ENCODE data around the gene B3GLCT.
"Not testable (repeated sequence)": the region's sequence is repeated elsewhere in the genome, so short reads cannot be mapped to it uniquely, and the experiment has no call there.

Gene B3GLCT

GRCh38 chr13:31199849-31200636, at the start of gene B3GLCT:
TSS of gene B3GLCT (plus strand) at chr13:31199975. CDS start at chr13:31200085, 110 bp downstream.
- peak; percentile 57 for DNase-seq

- no peak for DNase-seq
These were observed 49.3 kb upstream of the B3GLCT start for GRCh38 chr13:31150315-31150985.

DNA sequence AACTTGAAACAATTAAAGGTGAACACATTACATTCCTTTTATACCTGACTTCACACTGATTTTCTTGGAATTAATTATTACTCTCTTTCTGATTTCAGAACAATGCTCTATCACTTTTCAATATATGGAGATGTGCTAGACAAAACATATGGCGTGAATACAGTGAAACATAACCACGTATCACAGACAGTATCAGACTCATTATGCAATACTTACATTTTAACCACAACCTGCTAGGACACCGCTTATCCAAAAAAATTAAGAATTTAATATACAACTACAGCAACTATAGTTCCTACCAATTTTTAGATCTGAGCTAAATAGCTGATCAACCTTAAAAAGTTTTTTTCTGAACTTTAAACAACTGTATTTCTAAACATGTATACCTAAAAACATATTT, 47.9 kb upstream of the B3GLCT start:
- DNase-seq, result no peak

DNA sequence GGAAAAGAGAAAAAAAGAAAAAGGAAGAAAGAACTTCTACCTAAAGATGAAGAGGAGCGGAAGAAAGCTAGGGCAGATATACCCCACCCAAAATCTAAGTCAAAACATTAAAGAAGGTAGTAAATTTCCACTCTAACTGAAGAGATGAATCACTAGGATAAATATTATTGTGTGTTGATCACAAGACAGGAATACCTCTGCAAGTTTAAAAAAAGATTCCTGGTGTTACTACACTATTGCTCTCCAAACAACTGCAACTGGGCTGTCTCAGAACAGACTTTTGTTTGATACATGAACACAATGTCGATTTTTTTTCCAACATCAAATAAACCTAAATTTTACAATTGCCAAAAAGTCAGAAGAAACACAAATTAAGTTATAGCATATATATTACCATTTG, 44.8 kb upstream of the B3GLCT start:
- DNase-seq, result no peak

DNA sequence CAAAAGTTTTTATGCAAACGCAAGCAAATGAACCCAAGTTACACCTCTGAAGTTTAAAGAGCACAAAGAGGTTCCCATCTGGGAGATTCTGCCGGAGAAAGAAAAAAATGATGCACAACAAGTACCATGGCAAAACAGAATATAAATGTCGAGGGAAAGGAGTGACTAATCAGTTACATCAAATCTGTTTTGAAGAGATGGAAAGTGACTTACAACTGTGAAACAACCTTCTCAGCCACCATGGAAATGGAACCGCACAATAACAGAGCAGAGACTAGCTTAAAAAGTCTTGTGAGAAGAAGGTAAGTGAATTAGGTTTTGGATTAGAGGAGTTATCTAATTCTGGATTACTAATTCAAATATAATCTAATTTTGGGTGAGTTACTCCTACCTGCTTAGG, 40.5 kb upstream of the B3GLCT start:
- no peak for DNase-seq

DNA sequence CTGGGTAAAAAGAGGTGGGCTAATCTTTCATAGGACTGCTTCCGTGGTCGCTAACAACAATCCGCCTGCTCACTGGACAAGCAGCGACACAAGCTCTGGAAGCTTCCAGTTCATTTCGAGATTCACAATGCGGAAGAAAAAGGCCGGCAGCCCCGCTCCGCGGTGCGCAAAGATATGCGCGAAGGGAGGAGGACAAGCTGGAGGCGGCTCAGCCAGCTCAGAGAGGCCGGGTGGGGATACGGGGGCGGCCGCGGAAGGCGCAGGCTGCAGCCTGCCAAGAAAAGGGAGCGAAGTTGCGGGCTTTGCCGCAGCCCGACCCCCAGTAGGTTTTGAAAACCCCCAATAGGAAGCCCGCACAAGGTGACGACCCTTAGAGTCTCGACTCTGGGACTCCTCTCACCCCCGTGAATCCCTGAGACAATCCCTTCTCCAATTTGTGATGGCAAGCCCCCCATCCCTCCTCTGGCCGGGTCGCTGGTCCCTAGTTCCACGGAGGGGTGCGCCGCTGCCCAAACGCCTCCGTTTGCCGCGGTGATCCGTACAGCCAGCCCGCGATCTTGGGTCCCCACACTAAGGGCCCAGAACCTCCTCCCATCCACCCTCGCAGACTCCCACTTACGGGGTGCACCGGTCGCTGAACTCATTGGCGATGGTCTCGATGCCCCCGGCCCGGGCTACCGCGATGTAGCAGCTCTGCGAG, 38.8 kb upstream of the B3GLCT start:
- no peak for DNase-seq

DNA sequence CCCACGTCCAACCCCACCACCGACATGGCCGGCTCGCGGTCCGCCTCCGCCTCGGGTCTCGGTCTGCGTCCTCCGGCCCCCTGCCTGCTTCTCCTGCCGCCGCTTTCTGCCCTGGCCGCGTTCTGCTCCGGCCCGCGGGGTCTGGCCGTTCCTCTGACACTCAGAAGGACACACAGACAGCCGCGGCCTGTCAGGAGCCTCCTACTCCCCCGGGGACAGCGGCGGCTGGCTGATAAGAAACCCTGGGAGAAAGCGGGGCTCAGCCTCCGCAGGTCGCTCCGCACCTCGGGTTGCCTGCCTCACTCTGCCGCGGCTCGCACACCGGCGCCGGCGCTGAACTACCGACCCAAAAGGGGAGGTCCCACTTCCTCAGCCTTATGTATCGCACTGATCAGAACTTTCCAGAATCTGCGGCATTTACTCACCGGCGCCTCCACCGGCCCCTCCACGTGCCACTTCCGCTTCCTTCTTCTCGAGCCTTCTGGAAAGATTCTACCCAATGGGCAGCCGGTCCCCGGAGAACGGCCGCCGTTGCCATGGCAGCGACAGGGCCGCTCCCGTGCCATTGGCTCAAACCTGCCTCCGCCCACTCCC, 38.1 kb upstream of the B3GLCT start, which contains the start of gene HSPH1:
HSPH1 (minus strand) TSS at position 348 of the 594 bp plus-strand sequence; CDS start at position 26, 322 bp downstream.
- peak; percentile 87 for DNase-seq

- peak; percentile 89 for DNase-seq
These were observed 37.4 kb upstream of the B3GLCT start for GRCh38 chr13:31162151-31163008.

- no peak for DNase-seq
These were observed 33.2 kb upstream of the B3GLCT start for GRCh38 chr13:31166591-31166990.

DNA sequence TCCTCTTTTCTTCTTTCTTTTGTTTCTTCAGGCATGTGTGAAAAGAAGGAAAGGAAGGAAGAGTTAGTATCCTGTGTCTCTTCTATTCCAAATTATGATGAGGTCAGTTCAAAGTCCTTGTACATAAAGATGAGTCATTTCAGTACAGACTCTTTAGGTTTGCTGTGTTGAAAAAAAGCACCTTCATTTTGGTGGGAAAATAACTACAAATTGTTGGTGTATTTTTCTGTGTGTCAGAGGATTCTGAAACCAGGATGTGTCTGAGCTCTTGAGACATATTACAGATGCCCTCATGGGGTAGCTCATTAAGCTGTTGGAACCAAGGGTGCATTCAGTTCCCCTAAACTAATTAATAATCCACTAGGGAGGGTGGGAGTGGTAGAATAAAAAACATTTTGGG, 32.3 kb upstream of the B3GLCT start:
- DNase-seq, result no peak

GRCh38 chr13:31168166-31168565, 31.6 kb upstream of the B3GLCT start:
- no peak for DNase-seq

DNA sequence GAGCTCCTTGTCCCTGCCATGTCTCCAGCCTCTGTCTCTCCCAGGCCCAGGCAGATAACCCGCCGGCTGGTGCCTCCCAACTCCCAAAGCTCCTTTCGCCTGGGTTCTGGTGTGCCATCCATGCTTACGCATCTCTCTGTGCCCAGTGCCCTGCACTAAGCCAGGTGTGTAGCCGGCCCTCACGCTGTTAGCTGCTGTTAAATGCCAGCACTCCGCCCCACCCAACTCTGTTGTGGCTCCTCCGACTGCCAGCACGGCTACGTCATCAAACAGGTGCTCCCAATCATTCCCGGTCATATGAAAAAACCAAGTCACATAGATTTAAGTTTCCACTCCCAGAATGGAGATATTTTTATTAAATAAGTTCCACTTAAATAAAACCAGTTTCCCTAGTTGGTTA, 31.0 kb upstream of the B3GLCT start:
- DNase-seq, result no peak

DNA sequence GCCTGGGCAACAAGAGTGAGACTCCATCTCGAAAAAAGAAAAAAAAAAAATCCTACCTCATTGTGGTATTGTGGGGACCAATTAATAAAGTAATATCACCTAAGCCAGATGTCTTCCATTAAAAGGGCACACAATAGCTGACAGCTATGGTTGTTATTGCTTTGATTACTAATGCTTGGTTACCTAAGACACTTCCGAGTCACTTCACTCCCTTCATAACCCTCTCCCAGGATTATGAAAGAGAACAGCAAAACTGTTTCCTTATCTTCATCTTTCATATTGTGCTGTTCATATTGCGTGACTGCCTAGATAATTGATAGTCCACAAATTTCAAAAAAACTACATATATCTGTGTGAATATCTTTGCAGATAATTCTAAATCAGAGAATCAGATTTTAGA, 27.8 kb upstream of the B3GLCT start:
- no peak for DNase-seq

- no peak for DNase-seq
These were observed 27.2 kb upstream of the B3GLCT start for GRCh38 chr13:31172535-31172934.

GRCh38 chr13:31174018-31174417, 25.8 kb upstream of the B3GLCT start:
- DNase-seq, result no peak

GRCh38 chr13:31175847-31176532, 23.8 kb upstream of the B3GLCT start:
- DNase-seq, result no peak

DNA sequence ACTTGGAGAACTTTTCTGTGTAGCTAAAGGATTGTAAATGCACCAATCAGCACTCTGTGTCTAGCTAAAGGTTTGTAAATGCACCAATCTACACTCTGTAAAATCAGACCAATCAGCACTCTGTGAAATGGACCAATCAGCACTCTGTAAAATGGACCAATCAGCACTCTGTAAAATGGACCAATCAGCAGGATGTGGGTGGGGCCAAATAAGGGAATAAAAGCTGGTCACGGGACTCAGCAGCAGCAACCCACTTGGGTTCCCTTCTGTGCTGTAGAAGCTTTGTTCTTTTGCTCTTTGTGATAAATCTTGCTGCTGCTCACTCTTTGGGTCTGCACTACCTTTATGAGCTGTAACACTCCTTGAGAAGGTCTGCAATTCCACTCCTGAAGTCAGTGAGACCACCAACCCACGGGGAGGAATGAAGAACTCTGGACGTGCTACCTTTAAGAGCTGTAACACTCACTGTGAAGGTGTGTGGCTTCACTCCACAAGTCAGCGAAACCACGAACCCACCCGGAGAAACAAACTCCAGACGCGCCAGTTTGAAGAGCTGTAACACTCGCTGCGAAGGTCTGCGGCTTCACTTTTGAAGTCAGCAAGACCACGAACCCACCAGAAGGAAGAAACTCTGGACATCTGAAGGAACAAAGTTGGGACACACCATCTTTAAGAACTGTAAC, 21.8 kb upstream of the B3GLCT start:
- not testable (repeated sequence) for DNase-seq

- DNase-seq, result no peak
These were observed 20.5 kb upstream of the B3GLCT start for GRCh38 chr13:31179241-31179640.

DNA sequence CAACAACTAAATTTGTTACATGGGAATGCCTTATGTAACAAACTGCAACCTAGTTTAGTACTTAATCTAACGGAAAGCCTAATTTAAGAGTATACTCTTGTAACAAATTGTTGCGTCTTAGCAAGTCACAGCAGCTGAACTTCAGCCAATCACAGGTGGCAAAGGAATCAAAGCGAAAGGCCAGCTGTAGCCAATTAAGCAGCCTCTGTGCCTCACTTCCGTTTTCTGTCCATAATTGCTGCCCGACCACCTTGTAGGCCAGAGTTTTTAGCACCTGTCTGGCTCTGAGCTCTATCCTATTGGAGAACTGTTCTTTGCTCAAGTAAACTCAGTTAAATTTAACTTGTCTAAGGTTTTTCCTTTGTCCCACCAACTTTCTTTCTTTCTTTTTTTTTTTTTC, 20.0 kb upstream of the B3GLCT start:
- no peak for DNase-seq

DNA sequence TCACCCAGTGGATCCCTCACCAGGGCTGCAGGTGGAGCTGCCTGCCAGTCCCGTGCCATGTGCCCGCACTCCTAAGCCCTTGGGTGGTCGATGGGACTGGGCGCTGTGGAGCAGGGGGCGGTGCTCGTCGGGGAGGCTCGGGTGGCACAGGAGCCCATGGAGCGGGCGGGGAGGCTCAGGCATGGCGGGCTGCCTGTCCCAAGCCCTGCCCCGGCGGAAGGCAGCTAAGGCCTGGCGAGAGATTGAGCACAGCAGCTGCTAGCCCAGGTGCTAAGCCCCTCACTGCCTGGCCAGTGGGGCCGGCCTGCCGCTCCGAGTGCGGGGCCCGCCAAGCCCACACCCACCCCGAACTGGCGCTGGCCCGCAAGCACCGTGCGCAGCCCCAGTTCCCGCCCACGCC, 16.8 kb upstream of the B3GLCT start:
- DNase-seq, result no peak

- DNase-seq, result no peak
These were observed 15.3 kb upstream of the B3GLCT start for GRCh38 chr13:31184451-31184850.

Measured in NCI-H774 (cell line).